HepG2 (cell line): ENCODE results near the gene CTDSP2. TPM values are rescaled to one million over a fixed set of nuclear protein-coding genes. Genes with fewer than 3 reads are reported as not detected.

Experiments used
- ATAC-seq: fragments of 200-7000 bp; cut with Tn5 transposase; 3 replicates; pipeline ENCODE4 v1.9.1; 2020; ENCODE audit warnings: mild to moderate bottlenecking, moderate library complexity
- BruUV-seq: library from RNA; stranded (reverse); fragments of 400-500 nt; replicated peaks from 2 replicates; lab custom pipeline; 2021; lab: Mats Ljungman, UMichigan
- CTCF ChIA-PET: fragments of 300-600 bp; formaldehyde crosslinking; extraction: SDS; loops from one replicate; lab custom pipeline; 2021; ENCODE audit warnings: low total read pairs, inconsistent platforms, low intra/inter-chr PET ratio; lab: Yijun Ruan, JAX
- POLR2A ChIA-PET: fragments of 350-600 bp; sonication (Branson Sonifier 250); formaldehyde crosslinking; loops from one replicate; lab custom pipeline; 2020; ENCODE audit warnings: antibody characterized with exemption, inconsistent platforms; lab: Yijun Ruan, JAX
- DNase-seq: peaks from one replicate; pipeline ENCODE4 v3.0.0-alpha.2; 2015; ENCODE audit warnings: low spot score
- FAIRE-seq: peaks from 3 replicates; lab custom pipeline; 2011; peaks lifted over from hg19 to GRCh38; lab: Jason Lieb, UNC
- H2AFZ ChIP-seq: one replicate; pipeline ENCODE4 v1.6.1; 2011; ENCODE audit warnings: low read length, inconsistent platforms
- H3K27ac ChIP-seq: fragments of 300-600 bp; 3 replicates; pipeline ENCODE4 v1.8.0; 2011; ENCODE audit warnings: mixed run types, mild to moderate bottlenecking, mixed read lengths, low read length, inconsistent platforms; ENCODE audit not compliant: insufficient read depth; ENCODE audit errors: extremely low read length
- H3K27me3 ChIP-seq, 2 experiments: fragments of 200-600 bp in 1 of 2; 2 replicates in 1 of 2; 3 replicates in 1 of 2; pipeline versions ENCODE4 v1.6.0 to v1.8.0; 2011; ENCODE audit warnings: low read length in 2 of 2, mild to moderate bottlenecking in 2 of 2, moderate library complexity in 2 of 2, inconsistent platforms in 1 of 2; ENCODE audit not compliant: insufficient read depth in 2 of 2, control insufficient read depth in 1 of 2
- H3K36me3 ChIP-seq, 2 experiments: fragments of 200-600 bp in 1 of 2; replicated peaks in 1 of 2; 2 replicates in 1 of 2; 3 replicates in 1 of 2; pipeline versions ENCODE4 v1.5.1 to v1.8.0; 2011; ENCODE audit warnings: low read length in 2 of 2, inconsistent platforms in 1 of 2; ENCODE audit not compliant: insufficient read depth in 2 of 2, control insufficient read depth in 1 of 2
- H3K4me1 ChIP-seq: 2 replicates; pipeline ENCODE4 v1.5.1; 2012; ENCODE audit warnings: low read length, inconsistent platforms; ENCODE audit not compliant: insufficient read depth
- H3K4me2 ChIP-seq: 2 replicates; pipeline ENCODE4 v1.6.0; 2011; ENCODE audit warnings: low read depth, low read length, inconsistent platforms
- H3K4me3 ChIP-seq, 3 experiments: fragments of 200-600 bp in 1 of 3; sonication (generic), shearing (Covaris generic) in 1 of 3; replicated peaks in 1 of 3; 2 replicates each; pipeline ENCODE4 v1.5.1; 2011 to 2016; ENCODE audit warnings: low read length in 3 of 3, inconsistent platforms in 2 of 3, low read depth in 2 of 3, mild to moderate bottlenecking in 2 of 3, control low read depth in 1 of 3, mixed read lengths in 1 of 3; ENCODE audit not compliant: insufficient read depth in 1 of 3
- H3K79me2 ChIP-seq: one replicate; pipeline ENCODE4 v1.6.1; 2011; ENCODE audit warnings: low read length, inconsistent platforms; ENCODE audit not compliant: insufficient read depth
- H3K9ac ChIP-seq: 2 replicates; pipeline ENCODE4 v1.6.0; 2011; ENCODE audit warnings: mild to moderate bottlenecking, low read depth, low read length, inconsistent platforms; ENCODE audit not compliant: insufficient read depth
- H3K9me3 ChIP-seq: 2 replicates; pipeline ENCODE4 v1.5.1; 2012; ENCODE audit warnings: mild to moderate bottlenecking, low read length
- H4K20me1 ChIP-seq: 2 replicates; pipeline ENCODE4 v1.6.0; 2011; ENCODE audit warnings: inconsistent platforms, mild to moderate bottlenecking, low read length, moderate library complexity; ENCODE audit not compliant: insufficient read depth
- MAFF ChIP-seq: IDR thresholded peaks from 2 replicates; pipeline ENCODE4 v1.6.1; 2011; ENCODE audit warnings: low read depth, low read length, improper control_type of control experiment
- MAFK ChIP-seq, 2 experiments: IDR thresholded peaks in 1 of 2; conservative IDR thresholded peaks in 1 of 2; 2 replicates each; pipeline ENCODE4 v1.6.1; 2011; ENCODE audit warnings: improper control_type of control experiment in 2 of 2, low read length in 2 of 2
- SP5 ChIP-seq: IDR thresholded peaks from 2 replicates; pipeline ENCODE4 v1.6.1; 2016; ENCODE audit warnings: low read depth, borderline replicate concordance
- ZBTB21 ChIP-seq: sonication (generic); formaldehyde crosslinking; IDR thresholded peaks from 2 replicates; pipeline ENCODE4 v1.4.0; 2020; ENCODE audit warnings: missing genetic modification reagents
- ZNF776 ChIP-seq: sonication (generic); formaldehyde crosslinking; IDR thresholded peaks from 2 replicates; pipeline ENCODE4 v1.4.0; 2020; ENCODE audit warnings: mild to moderate bottlenecking, missing genetic modification reagents
- WGBS: methylation state at CpG from one replicate; pipeline ENCODE4 v1.1.6; 2017; ENCODE audit warnings: low lambda C conversion rate; 5-methylcytosine and 5-hydroxymethylcytosine counted together
- in situ Hi-C: cut with HindIII; loops from 2 replicates; pipeline ENCODE4 v1.10.0; 2017; ENCODE audit warnings: low pct_unique_long_range_greater_than_20kb; ENCODE audit not compliant: extremely low pct_ligation_motif_present
- intact Hi-C: fragments of 100-400 bp; cut with micrococcal nuclease; formaldehyde crosslinking; loops from one replicate; pipeline ENCODE4 v1.10.0; 2022; ENCODE audit not compliant: unreplicated experiment
- microRNA counts: library from miRNA; unstranded; fragments of <30 nt; microRNA quantifications from one replicate; lab custom pipeline; 2015
- microRNA-seq: library from miRNA; unstranded; fragments of <30 nt; microRNA quantifications from one replicate; pipeline ENCODE4, GENCODE V29; 2020
- polyA plus RNA-seq, 8 experiments: library from polyadenylated mRNA; depleted of rRNA in 3 of 8; stranded (reverse) in 7 of 8; unstranded in 1 of 8; fragments of >200 nt; fragmentation: Illumina TruSeq in 4 of 8; extraction: Trizol in 4 of 8; gene quantifications; 2 replicates each; pipeline versions ENCODE4 v1.2.1 to v1.2.3, GENCODE V29; 2011 to 2016; ENCODE audit warnings: low read depth in 4 of 8, missing spikeins in 1 of 8, mixed read lengths in 1 of 8; ENCODE audit not compliant: insufficient read depth in 1 of 8
- small RNA-seq, 3 experiments: library from RNA; depleted of rRNA; stranded (forward); fragments of <200 nt; gene quantifications; one replicate each; pipeline ENCODE3, GENCODE V24; 2012; ENCODE audit warnings: low read depth in 2 of 3, low replicate concordance in 1 of 3; ENCODE audit not compliant: insufficient read length in 3 of 3, insufficient read depth in 2 of 3
- total RNA-seq, 5 experiments: library from RNA; depleted of rRNA; stranded (reverse); fragments of >200 nt; fragmentation: Illumina TruSeq; extraction: Trizol; gene quantifications; 2 replicates each; pipeline ENCODE4 v1.2.3, GENCODE V29; 2016; ENCODE audit warnings: low read depth in 1 of 5

CTDSP2 gene
- total and polyA plus RNA-seq, 2 of the 13 experiments (the other 11 are each of a cell fraction or from before 2014, with no cell fraction given): 38.1 to 82.5 TPM

DNA sequence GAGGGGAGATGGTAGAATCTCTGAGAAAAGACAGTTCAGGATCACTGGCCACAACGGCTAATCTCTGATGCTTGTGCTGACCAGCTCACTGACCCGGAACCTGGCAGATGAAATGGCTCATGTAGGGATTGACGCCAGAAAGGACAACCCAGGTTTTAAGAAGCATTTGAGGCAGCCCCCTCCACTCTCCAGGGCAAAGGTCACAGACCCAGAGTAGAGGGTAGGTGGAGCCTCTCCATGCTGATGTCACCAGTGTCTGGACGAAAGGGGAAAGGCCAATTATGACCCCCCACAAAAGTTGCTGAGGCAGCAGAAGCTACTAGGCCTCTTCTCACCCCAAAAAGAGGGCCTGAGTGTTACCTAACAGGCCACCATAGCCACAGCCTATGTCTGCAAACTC, 75.8 kb downstream of the CTDSP2 start:
- in situ Hi-C loops: no loop called here
- ATAC-seq (no peak), FAIRE-seq (no peak), DNase-seq (no peak)
- H4K20me1 ChIP-seq: no peaks in the 10 kb centered on the region
- TF ChIP-seq SP5 (CRISPR knock-in tag): no peak
- peak; percentile 76 to 84 for TF ChIP-seq MAFK (conservative IDR thresholded peaks at IDR 0.05 in 1 of 2, IDR thresholded peaks at IDR 0.05 in 1 of 2; ENCODE audit: low read length in 2 of 2)
- no peak for TF ChIP-seq ZNF776 (CRISPR knock-in tag)
- TF ChIP-seq ZBTB21: no peak
- peak; percentile 67 for TF ChIP-seq MAFF
- peak overlapping the region; percentile 97 for H3K27ac ChIP-seq
- ChIA-PET CTCF (no interaction called here), POLR2A (interaction anchor here (0.6 kb wide), 1 partner anchor 61 kb away, joined by 3 read pairs; no protein-coding TSS in a partner anchor)
- 92% methylated on average over 4 of the region's 4 CpGs for WGBS
- H3K4me2 ChIP-seq: peak overlapping the region; percentile 96
- H3K9ac ChIP-seq: peak overlapping the region; percentile 94; the same call in 1 of the 2 replicates
- peaks cover 32% of the 10 kb centered on the region for H3K4me1 ChIP-seq
- H2AFZ ChIP-seq: no peak overlapping the region
- H3K9me3 ChIP-seq: no peaks in the 10 kb centered on the region
- peaks cover 0 to 2% of the 10 kb centered on the region in 2 experiments; a peak in 1 of 5 replicates for H3K27me3 ChIP-seq
- peak overlapping the region; percentile 77 to 89 (median 78); a peak in 5 of 6 replicates for H3K4me3 ChIP-seq
- H3K79me2 ChIP-seq: peaks cover 17% of the 10 kb centered on the region
- intact Hi-C loops: loop anchor here (5.0 kb wide), 1 partner anchor 72 kb away; no protein-coding TSS in a partner anchor
- BruUV-seq: no TSS peak
- peaks cover 16 to 18% of the 10 kb centered on the region in 2 experiments for H3K36me3 ChIP-seq

MicroRNAs within 50 kb of the gene (microRNA counts, 767-probe panel; counts per million panel counts)
- microRNA hsa-miR-26a-5p (lab: Ali Mortazavi, UCI): not detected

Small RNA genes lying within 50 kb of the gene (microRNA-seq; reads per million reads assigned to microRNA genes)
- 80.4 reads per million, percentile 71 among the genes with 10 or more reads in this experiment for gene MIR26A2

Small RNA genes lying within 50 kb of the gene (small RNA-seq; reads per million reads assigned to genes)
- gene MIR26A2 (0.51 to 34.8 (median 12.4) reads per million in 3 experiments), gene RNU6-1083P (0 reads per million in 3 experiments)

Other genes with a start within 250 kb of the CTDSP2 start
- 5.4 and 9.0 TPM in 2 replicates for gene DTX3, start 241.9 kb downstream of the CTDSP2 start, total RNA-seq (2016; rRNA removed; fragmentation: Illumina TruSeq; extraction: Trizol)
- gene DTX3, start 241.9 kb downstream of the CTDSP2 start, polyA plus RNA-seq (2011; rRNA removed): 27.2 and 28.7 TPM in 2 replicates
- gene ARHGEF25, start 235.3 kb downstream of the CTDSP2 start, total RNA-seq (2016; rRNA removed; fragmentation: Illumina TruSeq; extraction: Trizol): 10.1 and 11.5 TPM in 2 replicates
- gene ARHGEF25, start 235.3 kb downstream of the CTDSP2 start, polyA plus RNA-seq (2011; rRNA removed): 12.5 and 15.3 TPM in 2 replicates
- gene B4GALNT1, start 213.5 kb downstream of the CTDSP2 start, total RNA-seq (2016; rRNA removed; fragmentation: Illumina TruSeq; extraction: Trizol): 1.9 and 4.5 TPM in 2 replicates
- gene B4GALNT1, start 213.5 kb downstream of the CTDSP2 start, polyA plus RNA-seq (2011; rRNA removed): 5.4 and 5.9 TPM in 2 replicates
- 51.7 and 156 TPM in 2 replicates for gene OS9, start 152.6 kb downstream of the CTDSP2 start, total RNA-seq (2016; rRNA removed; fragmentation: Illumina TruSeq; extraction: Trizol)
- gene OS9, start 152.6 kb downstream of the CTDSP2 start, polyA plus RNA-seq (2011; rRNA removed): 206 and 225 TPM in 2 replicates
- 0.38 and 0.81 TPM in 2 replicates for gene AGAP2, start 108.0 kb downstream of the CTDSP2 start, total RNA-seq (2016; rRNA removed; fragmentation: Illumina TruSeq; extraction: Trizol)
- 0.45 and 0.73 TPM in 2 replicates for gene AGAP2, start 108.0 kb downstream of the CTDSP2 start, polyA plus RNA-seq (2011; rRNA removed)
- 5.4 and 10.4 TPM in 2 replicates for gene TSPAN31, start 101.7 kb downstream of the CTDSP2 start, total RNA-seq (2016; rRNA removed; fragmentation: Illumina TruSeq; extraction: Trizol)
- gene TSPAN31, start 101.7 kb downstream of the CTDSP2 start, polyA plus RNA-seq (2011; rRNA removed): 24.6 and 27.3 TPM in 2 replicates
- 209 and 255 TPM in 2 replicates for gene CDK4, start 94.4 kb downstream of the CTDSP2 start, total RNA-seq (2016; rRNA removed; fragmentation: Illumina TruSeq; extraction: Trizol)
- 171 and 191 TPM in 2 replicates for gene CDK4, start 94.4 kb downstream of the CTDSP2 start, polyA plus RNA-seq (2011; rRNA removed)
- 2.7 and 5.7 TPM in 2 replicates for gene MARCHF9, start 91.6 kb downstream of the CTDSP2 start, total RNA-seq (2016; rRNA removed; fragmentation: Illumina TruSeq; extraction: Trizol)
- gene MARCHF9, start 91.6 kb downstream of the CTDSP2 start, polyA plus RNA-seq (2011; rRNA removed): 9.6 and 14.5 TPM in 2 replicates
- 0.97 and 2.3 TPM in 2 replicates for gene CYP27B1, start 79.7 kb downstream of the CTDSP2 start, total RNA-seq (2016; rRNA removed; fragmentation: Illumina TruSeq; extraction: Trizol)
- 3.0 and 3.4 TPM in 2 replicates for gene CYP27B1, start 79.7 kb downstream of the CTDSP2 start, polyA plus RNA-seq (2011; rRNA removed)
- 34.7 and 35.5 TPM in 2 replicates for gene METTL1, start 74.6 kb downstream of the CTDSP2 start, total RNA-seq (2016; rRNA removed; fragmentation: Illumina TruSeq; extraction: Trizol)
- 36.9 and 38.3 TPM in 2 replicates for gene METTL1, start 74.6 kb downstream of the CTDSP2 start, polyA plus RNA-seq (2011; rRNA removed)
- gene EEF1AKMT3, start 74.1 kb downstream of the CTDSP2 start, total RNA-seq (2016; rRNA removed; fragmentation: Illumina TruSeq; extraction: Trizol): 4.7 and 6.6 TPM in 2 replicates
- 10.8 and 11.4 TPM in 2 replicates for gene EEF1AKMT3, start 74.1 kb downstream of the CTDSP2 start, polyA plus RNA-seq (2011; rRNA removed)
- 68.3 and 89.7 TPM in 2 replicates for gene TSFM, start 63.9 kb downstream of the CTDSP2 start, total RNA-seq (2016; rRNA removed; fragmentation: Illumina TruSeq; extraction: Trizol)
- gene TSFM, start 63.9 kb downstream of the CTDSP2 start, polyA plus RNA-seq (2011; rRNA removed): 24.0 and 29.8 TPM in 2 replicates
- 0.53 and 1.2 TPM in 2 replicates for gene AVIL, start 28.0 kb downstream of the CTDSP2 start, total RNA-seq (2016; rRNA removed; fragmentation: Illumina TruSeq; extraction: Trizol)
- 1.4 and 2.0 TPM in 2 replicates for gene AVIL, start 28.0 kb downstream of the CTDSP2 start, polyA plus RNA-seq (2011; rRNA removed)
- gene ATP23, start 94.8 kb upstream of the CTDSP2 start, total RNA-seq (2016; rRNA removed; fragmentation: Illumina TruSeq; extraction: Trizol): 12.1 and 13.1 TPM in 2 replicates
- gene ATP23, start 94.8 kb upstream of the CTDSP2 start, polyA plus RNA-seq (2011; rRNA removed): 11.4 and 14.7 TPM in 2 replicates